Gastroesophageal sphincter (tissue), 4 donors: ENCODE data around the gene C20orf173. TPM values are rescaled to one million over a fixed set of nuclear protein-coding genes. Genes with fewer than 3 reads are reported as not detected.

Experiments
- ATAC-seq: fragments of 150-250 bp; one replicate; pipeline ENCODE4 v1.9.1; 2016; ENCODE audit warnings: mild to moderate bottlenecking, moderate library complexity
- H3K27ac ChIP-seq, 4 donors: fragments of 200-600 bp; sonication (generic) in 3 of 4; 1 replicate in 3 of 4; 2 replicates in 1 of 4; pipeline ENCODE4 v1.5.1; 2016 to 2019
- H3K27me3 ChIP-seq: fragments of 200-600 bp; sonication (generic); one replicate; pipeline ENCODE4 v1.5.1; 2019
- H3K36me3 ChIP-seq, 2 donors: fragments of 200-600 bp; sonication (generic); one replicate each; pipeline ENCODE4 v1.5.1; 2019; ENCODE audit warnings: control low read depth in 1 of 2
- H3K4me1 ChIP-seq, 3 donors: fragments of 200-600 bp; sonication (generic); 1 replicate in 2 of 3; 2 replicates in 1 of 3; pipeline ENCODE4 v1.5.1; 2016 to 2019; ENCODE audit warnings: control low read depth in 2 of 3
- H3K4me3 ChIP-seq, 2 donors: fragments of 200-600 bp; sonication (generic); one replicate each; pipeline ENCODE4 v1.5.1; 2019; ENCODE audit warnings: mild to moderate bottlenecking in 1 of 2, moderate library complexity in 1 of 2
- H3K9me3 ChIP-seq, 3 donors: fragments of 200-600 bp; sonication (generic); one replicate each; pipeline ENCODE4 v1.5.1; 2017 to 2019; ENCODE audit warnings: control low read depth in 2 of 3
- EP300 ChIP-seq: sonication (generic); formaldehyde crosslinking; IDR thresholded peaks from one replicate; pipeline ENCODE4 v1.6.1; 2017; ENCODE audit warnings: antibody characterized with exemption, mild to moderate bottlenecking
- POLR2A ChIP-seq, 2 donors: fragments of 450-650 bp; IDR thresholded peaks; one replicate each; pipeline ENCODE4 v1.6.1; 2017; ENCODE audit warnings: antibody characterized with exemption in 2 of 2, mild to moderate bottlenecking in 2 of 2, moderate library complexity in 1 of 2
- POLR2AphosphoS5 ChIP-seq: sonication (generic); formaldehyde crosslinking; IDR thresholded peaks from one replicate; pipeline ENCODE4 v1.6.1; 2017; ENCODE audit warnings: antibody characterized with exemption
- WGBS, 2 donors: methylation state at CpG; one replicate each; pipeline ENCODE4 v1.1.5; 2018; ENCODE audit warnings: low coverage in 1 of 2; 5-methylcytosine and 5-hydroxymethylcytosine counted together
- total RNA-seq, 4 donors: library from RNA; depleted of rRNA; stranded (reverse); fragments of >200 nt; gene quantifications; one replicate each; pipeline ENCODE4 v1.1.0, GENCODE V29; 2016
- TF ChIP-seq, protein P1 (sequence below), 4 experiments: fragments of 200-600 bp in 2 of 4; fragments of 450-650 bp in 2 of 4; sonication (generic) in 1 of 4; IDR thresholded peaks; one replicate each; pipeline ENCODE4 v1.5.1; 2017 to 2019; ENCODE audit warnings: antibody characterized with exemption in 4 of 4, mild to moderate bottlenecking in 2 of 4, moderate library complexity in 2 of 4

Gene C20orf173
- total RNA-seq, 4 donors from 2014 or later, result not detected

DNA sequence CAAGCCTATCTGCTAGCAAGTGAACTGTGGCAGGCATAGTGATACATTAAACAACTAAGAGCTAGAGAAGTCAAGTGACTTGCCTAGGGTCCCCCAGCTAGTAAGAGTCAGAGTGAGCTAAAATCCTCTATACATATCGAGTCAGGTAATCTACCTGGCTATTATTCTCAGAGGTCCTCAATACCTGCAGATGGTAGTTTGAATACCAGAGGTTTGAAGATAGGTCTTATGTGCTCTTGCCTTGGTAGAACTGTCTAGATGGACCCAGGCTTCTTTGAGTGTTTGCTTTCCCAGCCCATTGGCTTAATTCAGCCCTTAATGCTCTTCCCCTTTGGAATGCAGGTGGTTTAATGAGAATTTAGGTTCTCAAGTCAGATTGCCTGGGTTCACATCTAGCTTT is 13.5 kb upstream of the C20orf173 start:
- no peak for ATAC-seq
- no peak for TF ChIP-seq EP300
- TF ChIP-seq, protein P1, sequence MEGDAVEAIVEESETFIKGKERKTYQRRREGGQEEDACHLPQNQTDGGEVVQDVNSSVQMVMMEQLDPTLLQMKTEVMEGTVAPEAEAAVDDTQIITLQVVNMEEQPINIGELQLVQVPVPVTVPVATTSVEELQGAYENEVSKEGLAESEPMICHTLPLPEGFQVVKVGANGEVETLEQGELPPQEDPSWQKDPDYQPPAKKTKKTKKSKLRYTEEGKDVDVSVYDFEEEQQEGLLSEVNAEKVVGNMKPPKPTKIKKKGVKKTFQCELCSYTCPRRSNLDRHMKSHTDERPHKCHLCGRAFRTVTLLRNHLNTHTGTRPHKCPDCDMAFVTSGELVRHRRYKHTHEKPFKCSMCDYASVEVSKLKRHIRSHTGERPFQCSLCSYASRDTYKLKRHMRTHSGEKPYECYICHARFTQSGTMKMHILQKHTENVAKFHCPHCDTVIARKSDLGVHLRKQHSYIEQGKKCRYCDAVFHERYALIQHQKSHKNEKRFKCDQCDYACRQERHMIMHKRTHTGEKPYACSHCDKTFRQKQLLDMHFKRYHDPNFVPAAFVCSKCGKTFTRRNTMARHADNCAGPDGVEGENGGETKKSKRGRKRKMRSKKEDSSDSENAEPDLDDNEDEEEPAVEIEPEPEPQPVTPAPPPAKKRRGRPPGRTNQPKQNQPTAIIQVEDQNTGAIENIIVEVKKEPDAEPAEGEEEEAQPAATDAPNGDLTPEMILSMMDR (IDR thresholded peaks at IDR 0.05), result no peak
- TF ChIP-seq POLR2AphosphoS5, result no peak
- TF ChIP-seq POLR2A (IDR thresholded peaks at IDR 0.05), result no peak
- H3K36me3 ChIP-seq, result peaks cover 0 to 47% of the 10 kb centered on the region in 2 donors
- H3K9me3 ChIP-seq, result no peaks in the 10 kb centered on the region
- WGBS, 2 donors, result 100% methylated on average over 1 of the region's 1 CpG
- no peak overlapping the region for H3K27ac ChIP-seq
- no peaks in the 10 kb centered on the region for H3K27me3 ChIP-seq
- H3K4me1 ChIP-seq, result peaks cover 0 to 21% (median 8%) of the 10 kb centered on the region in 3 donors
- no peak overlapping the region for H3K4me3 ChIP-seq

DNA sequence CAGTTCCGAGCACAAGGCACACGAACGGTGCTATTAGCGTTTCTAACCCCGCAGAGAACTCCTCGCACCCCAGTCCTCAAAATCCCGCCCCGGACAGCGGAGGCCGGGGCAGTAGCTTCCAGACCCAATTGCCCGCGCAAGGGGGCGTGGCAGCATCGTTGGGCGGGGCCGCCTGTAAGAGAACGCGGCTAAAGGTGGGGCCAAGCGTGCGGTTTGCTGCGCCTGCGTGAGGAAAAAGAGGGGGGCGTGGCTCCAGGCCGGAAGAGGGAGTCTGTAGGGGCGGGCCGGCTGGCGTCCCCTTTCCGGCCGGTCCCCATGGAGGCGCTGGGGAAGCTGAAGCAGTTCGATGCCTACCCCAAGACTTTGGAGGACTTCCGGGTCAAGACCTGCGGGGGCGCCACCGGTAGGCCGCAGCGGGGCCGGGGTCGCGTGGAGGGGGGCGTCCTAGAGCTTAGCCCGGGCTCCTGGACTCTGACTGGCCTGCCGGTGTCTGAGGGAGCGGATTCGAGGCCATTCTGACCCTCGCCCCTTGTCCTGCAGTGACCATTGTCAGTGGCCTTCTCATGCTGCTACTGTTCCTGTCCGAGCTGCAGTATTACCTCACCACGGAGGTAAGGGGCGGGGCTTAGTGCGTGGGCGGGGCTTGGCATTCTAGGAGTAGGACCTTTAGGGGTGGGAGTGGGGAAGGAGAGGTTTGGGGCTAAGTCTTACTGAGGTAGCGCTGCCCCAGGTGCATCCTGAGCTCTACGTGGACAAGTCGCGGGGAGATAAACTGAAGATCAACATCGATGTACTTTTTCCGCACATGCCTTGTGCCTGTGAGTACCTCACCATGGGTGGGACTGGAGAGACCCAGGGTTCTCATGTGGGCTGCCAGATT is 12.6 kb upstream of the C20orf173 start, which contains the start of gene ERGIC3:
Gene ERGIC3, plus strand, starts transcription at position 296 of the 880 bp plus-strand sequence. Its CDS starts 20 bp downstream, at position 316.
- WGBS, 2 donors, result 10 to 28% methylated on average over 5 to 17 of the region's 57 CpGs
- H3K9me3 ChIP-seq, result no peaks in the 10 kb centered on the region
- H3K36me3 ChIP-seq, result peaks cover 0 to 38% of the 10 kb centered on the region in 2 donors
- H3K27me3 ChIP-seq, result no peaks in the 10 kb centered on the region
- H3K4me1 ChIP-seq, result peaks cover 0 to 21% (median 8%) of the 10 kb centered on the region in 3 donors
- H3K27ac ChIP-seq, result peak within 1 kb of the TSS in 3 of 4 donors; percentile 78 to 83 (median 81)
- peak within 1 kb of the TSS; percentile 73 to 82 for H3K4me3 ChIP-seq
- ATAC-seq, result peak; percentile 100
- TF ChIP-seq EP300, result no peak
- TF ChIP-seq POLR2AphosphoS5, result no peak
- peak in 1 of 2 donors; percentile 39 for TF ChIP-seq POLR2A (IDR thresholded peaks at IDR 0.05)
- TF ChIP-seq, protein P1 (IDR thresholded peaks at IDR 0.05), result peak in 1 of 4 experiments; percentile 55

DNA sequence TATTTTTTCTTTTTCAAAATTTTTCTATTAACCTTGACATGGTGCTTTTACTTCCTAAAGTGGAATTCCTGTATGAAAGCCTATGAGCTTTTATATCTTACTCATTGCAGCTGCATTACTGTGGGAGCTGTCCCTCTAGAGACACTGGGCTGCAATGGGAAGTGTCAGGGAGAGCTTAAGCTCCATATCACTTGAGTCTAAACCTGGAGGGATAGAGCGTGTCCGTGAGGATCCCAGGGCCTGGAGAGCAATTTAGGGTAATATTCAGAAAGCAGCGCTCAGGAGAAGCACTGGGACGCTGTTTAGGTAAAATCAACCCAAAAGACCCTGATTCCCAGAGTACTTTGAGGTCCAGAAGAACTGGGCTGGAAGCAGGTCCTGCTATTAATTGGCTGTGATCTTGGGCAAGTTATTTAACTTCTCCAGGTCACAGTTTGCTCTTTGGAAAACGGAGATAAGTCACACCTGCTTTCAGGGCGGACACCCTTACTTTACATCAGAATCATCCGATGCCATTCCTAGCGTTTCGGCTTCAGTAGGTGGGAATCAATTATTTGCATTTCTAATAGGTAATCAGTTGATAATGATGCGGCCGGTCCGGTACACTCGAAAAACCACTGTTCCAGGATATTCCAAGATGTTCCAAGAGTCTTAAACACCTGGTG is 11.8 kb upstream of the C20orf173 start:
- Histone ChIP-seq H3K4me3 (peak overlapping the region; percentile 73 to 82), H3K36me3 (peaks cover 0 to 30% of the 10 kb centered on the region in 2 donors), H3K27ac (peak overlapping the region in 2 of 4 donors; percentile 81 to 83), H3K9me3 (no peaks in the 10 kb centered on the region), H3K4me1 (peaks cover 0 to 21% (median 8%) of the 10 kb centered on the region in 3 donors), H3K27me3 (no peaks in the 10 kb centered on the region)
- ATAC-seq, result no peak
- TF ChIP-seq POLR2AphosphoS5 (no peak), POLR2A (IDR thresholded peaks at IDR 0.05) (no peak), EP300 (no peak)
- TF ChIP-seq, protein P1 (IDR thresholded peaks at IDR 0.05), result no peak
- WGBS, 2 donors, result 20 to 43% methylated on average over 2 to 9 of the region's 13 CpGs

DNA sequence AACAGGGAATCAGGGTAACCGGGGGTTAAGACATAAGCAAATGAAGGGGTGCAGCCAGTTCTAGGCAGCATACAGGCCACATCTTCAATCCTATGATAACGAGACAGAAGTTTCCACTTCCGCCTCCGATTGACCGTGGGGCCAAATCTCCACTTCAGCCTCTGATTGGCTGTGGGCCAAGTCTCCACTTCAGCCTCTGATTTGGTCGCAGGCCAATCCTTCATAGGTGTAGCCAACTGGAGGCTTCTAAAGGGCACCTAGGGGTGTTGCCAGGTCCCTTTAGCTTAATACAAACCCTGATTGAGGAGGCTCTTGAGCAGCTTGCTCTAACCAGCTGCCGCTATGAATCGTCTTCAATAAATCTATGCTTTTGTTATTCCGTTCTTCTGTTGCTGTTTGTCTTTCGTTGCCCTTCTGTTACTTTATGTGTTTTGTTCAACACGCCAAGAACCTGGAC is 10.3 kb upstream of the C20orf173 start:
- no peak overlapping the region for H3K27ac ChIP-seq
- 48 to 57% methylated on average over 11 of the region's 11 CpGs for WGBS, 2 donors
- peaks cover 0 to 21% (median 8%) of the 10 kb centered on the region in 3 donors for H3K4me1 ChIP-seq
- no peaks in the 10 kb centered on the region for H3K9me3 ChIP-seq
- TF ChIP-seq POLR2AphosphoS5 (no peak), POLR2A (IDR thresholded peaks at IDR 0.05) (no peak), EP300 (no peak)
- ATAC-seq, result no peak
- no peaks in the 10 kb centered on the region for H3K27me3 ChIP-seq
- peaks cover 0 to 15% of the 10 kb centered on the region in 2 donors for H3K36me3 ChIP-seq
- no peak overlapping the region for H3K4me3 ChIP-seq

DNA sequence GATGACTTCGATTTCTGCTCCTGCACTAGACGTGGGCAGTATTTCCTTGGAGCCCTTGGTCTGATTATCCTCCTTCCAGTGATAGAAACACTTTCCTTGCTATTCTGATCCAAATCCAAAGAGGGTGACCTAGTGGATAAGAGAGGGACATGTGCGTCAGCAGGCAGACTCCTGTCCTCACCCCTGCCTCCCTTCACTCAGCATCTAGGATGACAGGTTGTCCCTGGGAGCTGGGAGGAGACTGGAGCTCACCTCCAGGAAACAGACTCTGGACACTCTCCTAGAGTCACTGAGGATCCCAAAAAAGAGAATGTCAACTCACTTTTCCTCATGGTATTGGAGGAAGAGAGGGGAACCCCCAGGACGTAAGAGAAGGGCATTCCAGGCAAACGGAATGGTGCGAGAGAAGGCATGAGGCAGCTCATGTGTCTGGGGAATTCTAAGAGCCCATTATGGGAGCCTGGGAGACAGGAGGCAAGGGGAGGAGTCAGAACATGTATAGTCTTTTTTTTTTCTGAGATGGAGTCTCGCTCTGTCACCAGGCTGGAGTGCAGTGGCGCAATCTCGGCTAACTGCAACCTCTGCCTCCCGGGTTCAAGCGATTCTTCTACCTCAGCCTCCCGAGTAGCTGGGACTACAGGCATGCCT is 2.2 kb downstream of the C20orf173 start:
- Histone ChIP-seq H3K9me3 (no peaks in the 10 kb centered on the region), H3K4me1 (no peaks in the 10 kb centered on the region), H3K36me3 (no peaks in the 10 kb centered on the region), H3K27me3 (no peaks in the 10 kb centered on the region), H3K27ac (no peak overlapping the region), H3K4me3 (no peak overlapping the region)
- WGBS, 2 donors, result 56 to 84% methylated on average over 7 to 9 of the region's 12 CpGs
- no peak for TF ChIP-seq POLR2AphosphoS5
- TF ChIP-seq POLR2A (IDR thresholded peaks at IDR 0.05), result no peak
- ATAC-seq, result no peak
